ENCODE measurements around the gene ABCC5.

DNA sequence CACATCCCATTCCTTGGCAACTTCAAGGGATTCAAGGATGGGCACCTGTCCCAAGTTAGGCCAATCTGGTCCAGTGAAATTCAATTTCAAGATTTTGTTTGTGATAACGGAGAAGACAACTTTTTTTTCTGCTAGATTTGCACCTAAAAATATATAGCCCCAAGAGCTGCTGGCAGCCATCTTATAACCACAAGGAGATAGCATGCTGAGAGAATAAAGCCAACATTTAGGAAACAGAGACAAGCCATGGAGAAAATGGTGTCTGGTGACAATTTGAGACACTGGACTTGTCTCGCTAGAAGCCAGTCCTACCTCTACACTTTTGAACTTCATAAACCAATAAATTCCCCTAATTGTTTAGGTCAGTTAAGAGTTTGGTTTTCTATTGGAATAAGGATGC, 138.4 kb downstream of the ABCC5 start:
- TF ChIP-seq, protein P1, sequence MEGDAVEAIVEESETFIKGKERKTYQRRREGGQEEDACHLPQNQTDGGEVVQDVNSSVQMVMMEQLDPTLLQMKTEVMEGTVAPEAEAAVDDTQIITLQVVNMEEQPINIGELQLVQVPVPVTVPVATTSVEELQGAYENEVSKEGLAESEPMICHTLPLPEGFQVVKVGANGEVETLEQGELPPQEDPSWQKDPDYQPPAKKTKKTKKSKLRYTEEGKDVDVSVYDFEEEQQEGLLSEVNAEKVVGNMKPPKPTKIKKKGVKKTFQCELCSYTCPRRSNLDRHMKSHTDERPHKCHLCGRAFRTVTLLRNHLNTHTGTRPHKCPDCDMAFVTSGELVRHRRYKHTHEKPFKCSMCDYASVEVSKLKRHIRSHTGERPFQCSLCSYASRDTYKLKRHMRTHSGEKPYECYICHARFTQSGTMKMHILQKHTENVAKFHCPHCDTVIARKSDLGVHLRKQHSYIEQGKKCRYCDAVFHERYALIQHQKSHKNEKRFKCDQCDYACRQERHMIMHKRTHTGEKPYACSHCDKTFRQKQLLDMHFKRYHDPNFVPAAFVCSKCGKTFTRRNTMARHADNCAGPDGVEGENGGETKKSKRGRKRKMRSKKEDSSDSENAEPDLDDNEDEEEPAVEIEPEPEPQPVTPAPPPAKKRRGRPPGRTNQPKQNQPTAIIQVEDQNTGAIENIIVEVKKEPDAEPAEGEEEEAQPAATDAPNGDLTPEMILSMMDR (IDR thresholded peaks at IDR 0.05; ENCODE audit: insufficient read depth, low read depth, low read length) = no peak
- no peak for TF ChIP-seq EZH2 (IDR thresholded peaks at IDR 0.05; ENCODE audit: insufficient read depth, low read length)

Data from astrocyte (in vitro differentiated cells and primary cell).